HG03571 (cell line): ENCODE measurements around the gene CYP11A1.
A peak's percentile ranks its signal among the peaks of the same experiment; 100 is the strongest.
"Not testable (repeated sequence)": the region's sequence is repeated elsewhere in the genome, so short reads cannot be mapped to it uniquely, and the experiment has no call there.

Source experiments
- ATAC-seq: cut with Tn5 transposase; IDR thresholded peaks from one replicate; pipeline ENCODE4 v1.9.1; 2021; ENCODE audit not compliant: unreplicated experiment

CYP11A1 gene

GRCh38 chr15:74376226-74376625, 8.8 kb upstream of the CYP11A1 start:
- ATAC-seq, result no peak

- ATAC-seq, result no peak
These were observed 7.9 kb upstream of the CYP11A1 start for GRCh38 chr15:74375303-74375693.

- no peak for ATAC-seq
These were observed 7.3 kb upstream of the CYP11A1 start for GRCh38 chr15:74374648-74375302.

GRCh38 chr15:74373731-74374647, 6.5 kb upstream of the CYP11A1 start:
- ATAC-seq, result peak; percentile 52

GRCh38 chr15:74373056-74373650, 5.7 kb upstream of the CYP11A1 start:
- no peak for ATAC-seq

GRCh38 chr15:74370471-74370870, 3.0 kb upstream of the CYP11A1 start:
- ATAC-seq, result no peak

GRCh38 chr15:74369756-74370155, 2.3 kb upstream of the CYP11A1 start:
- ATAC-seq, result no peak

GRCh38 chr15:74369084-74369745, 1.8 kb upstream of the CYP11A1 start:
- no peak for ATAC-seq

- ATAC-seq, result no peak
These were observed 675 bp upstream of the CYP11A1 start for GRCh38 chr15:74368121-74368520.

- ATAC-seq, result no peak
These were observed 1.6 kb downstream of the CYP11A1 start for GRCh38 chr15:74365598-74366445.

- ATAC-seq, result no peak
These were observed 2.4 kb downstream of the CYP11A1 start for GRCh38 chr15:74364936-74365597.

GRCh38 chr15:74362482-74362881, 5.0 kb downstream of the CYP11A1 start:
- no peak for ATAC-seq

GRCh38 chr15:74360855-74361254, 6.6 kb downstream of the CYP11A1 start:
- ATAC-seq, result not testable (repeated sequence)

- ATAC-seq, result not testable (repeated sequence)
These were observed 8.1 kb downstream of the CYP11A1 start for GRCh38 chr15:74359376-74359775.

GRCh38 chr15:74357514-74357913, 9.9 kb downstream of the CYP11A1 start:
- not testable (repeated sequence) for ATAC-seq

- ATAC-seq, result not testable (repeated sequence)
These were observed 11.4 kb downstream of the CYP11A1 start for GRCh38 chr15:74356050-74356449.

- ATAC-seq, result not testable (repeated sequence)
These were observed 13.5 kb downstream of the CYP11A1 start for GRCh38 chr15:74353992-74354391.

- no peak for ATAC-seq
These were observed 15.0 kb downstream of the CYP11A1 start for GRCh38 chr15:74352393-74352910.

GRCh38 chr15:74351670-74352069, 15.8 kb downstream of the CYP11A1 start:
- ATAC-seq, result no peak
